Measurements from ENCODE around the gene EDAR.
A peak's percentile ranks its signal among the peaks of the same experiment; 100 is the strongest.

The EDAR gene

GRCh38 chr2:108908713-108909070 is 80.3 kb downstream of the EDAR start:
- DNase-seq (ENCODE audit: low read depth), result no peak

GRCh38 chr2:108907822-108908712 is 81.0 kb downstream of the EDAR start:
- no peak for DNase-seq (ENCODE audit: low read depth)

GRCh38 chr2:108906403-108907077 is 82.5 kb downstream of the EDAR start:
- DNase-seq (ENCODE audit: low read depth), result no peak

- no peak for DNase-seq (ENCODE audit: low read depth)
Measured at GRCh38 chr2:108905906-108906305, 83.1 kb downstream of the EDAR start.

- DNase-seq (ENCODE audit: low read depth), result no peak
Measured at GRCh38 chr2:108905176-108905575, 83.8 kb downstream of the EDAR start.

GRCh38 chr2:108904680-108905079 is 84.3 kb downstream of the EDAR start:
- DNase-seq (ENCODE audit: low read depth), result no peak

- no peak for DNase-seq (ENCODE audit: low read depth)
Measured at GRCh38 chr2:108898315-108899082, 90.5 kb downstream of the EDAR start.

- no peak for DNase-seq (ENCODE audit: low read depth)
Measured at GRCh38 chr2:108896741-108897140, 92.3 kb downstream of the EDAR start.

GRCh38 chr2:108895188-108895587 is 93.8 kb downstream of the EDAR start:
- DNase-seq (ENCODE audit: low read depth), result no peak

GRCh38 chr2:108894766-108895165 is 94.3 kb downstream of the EDAR start:
- no peak for DNase-seq (ENCODE audit: low read depth)

GRCh38 chr2:108893277-108893676 is 95.7 kb downstream of the EDAR start:
- no peak for DNase-seq (ENCODE audit: low read depth)

GRCh38 chr2:108889907-108890306 is 99.1 kb downstream of the EDAR start:
- DNase-seq (ENCODE audit: low read depth), result no peak

- no peak for DNase-seq (ENCODE audit: low read depth)
Measured at GRCh38 chr2:108884619-108885018, 104.4 kb downstream of the EDAR start.

- no peak for DNase-seq (ENCODE audit: low read depth)
Measured at GRCh38 chr2:108878276-108878675, 110.7 kb downstream of the EDAR start.

- no peak for DNase-seq (ENCODE audit: low read depth)
Measured at GRCh38 chr2:108877506-108877905, 111.5 kb downstream of the EDAR start.

- DNase-seq (ENCODE audit: low read depth), result no peak
Measured at GRCh38 chr2:108870069-108870644, 118.9 kb downstream of the EDAR start.

- no peak for DNase-seq (ENCODE audit: low read depth)
Measured at GRCh38 chr2:108869542-108869941, 119.5 kb downstream of the EDAR start.

- no peak for DNase-seq (ENCODE audit: low read depth)
Measured at GRCh38 chr2:108868911-108869310, 120.1 kb downstream of the EDAR start.

GRCh38 chr2:108866041-108866440 is 123.0 kb downstream of the EDAR start:
- DNase-seq (ENCODE audit: low read depth), result no peak

- peak; percentile 69 for DNase-seq (ENCODE audit: low read depth)
Measured at GRCh38 chr2:108858894-108859293, 130.1 kb downstream of the EDAR start.

- DNase-seq (ENCODE audit: low read depth), result peak; percentile 17
Measured at GRCh38 chr2:108855194-108855593, 133.8 kb downstream of the EDAR start.

- DNase-seq (ENCODE audit: low read depth), result no peak
Measured at GRCh38 chr2:108854484-108854883, 134.5 kb downstream of the EDAR start.

All from iris pigment epithelial cell (primary cell).